GM18858 (cell line): ENCODE measurements around the gene NTSR1.

Experiments used
- ATAC-seq: cut with Tn5 transposase; IDR thresholded peaks from one replicate; pipeline ENCODE4 v1.9.1; 2021; ENCODE audit not compliant: unreplicated experiment

The NTSR1 gene

DNA sequence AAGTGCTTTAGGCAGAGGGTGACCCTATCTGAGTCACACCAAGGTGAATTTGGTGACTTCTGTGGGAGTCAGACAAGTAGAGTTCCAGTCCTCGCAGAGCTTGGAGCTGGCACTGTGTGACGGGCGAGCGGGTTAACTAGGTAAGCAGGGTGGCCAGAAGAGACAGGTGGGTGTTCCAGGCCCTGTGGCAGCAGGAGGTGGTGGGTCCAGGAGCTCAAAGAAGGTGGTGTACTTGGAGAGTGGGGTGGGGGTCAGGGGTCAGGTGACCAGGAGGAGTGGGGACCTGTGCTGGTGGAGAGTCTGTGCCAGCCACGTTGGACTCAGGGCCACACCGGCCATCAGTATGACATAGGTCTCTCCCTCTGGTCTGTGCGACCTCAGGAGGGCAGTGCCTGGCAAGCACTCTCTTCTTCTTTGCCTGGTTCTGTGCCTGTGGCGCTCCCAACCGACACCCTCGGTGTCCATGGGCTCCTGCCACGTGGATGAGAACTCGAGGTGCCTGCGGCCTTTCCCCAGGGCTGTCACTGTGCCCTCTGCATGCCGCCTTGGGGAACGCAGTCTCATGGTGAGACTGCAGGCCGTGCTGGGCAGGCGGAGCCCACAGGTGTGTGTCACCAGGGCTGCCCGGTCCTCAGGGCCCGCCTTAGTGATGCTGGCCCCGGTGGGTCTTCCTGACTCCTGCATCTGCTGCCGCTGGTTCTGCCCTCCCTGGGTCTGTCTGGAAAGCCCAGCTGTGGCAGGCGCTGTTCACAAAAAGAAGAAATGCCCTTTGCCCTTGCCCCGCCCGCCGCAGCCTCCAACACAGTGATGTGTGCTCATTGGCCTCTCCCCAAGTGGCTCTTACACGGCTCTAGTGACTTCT lies 89.3 kb downstream of the NTSR1 start:
- ATAC-seq, result no peak

DNA sequence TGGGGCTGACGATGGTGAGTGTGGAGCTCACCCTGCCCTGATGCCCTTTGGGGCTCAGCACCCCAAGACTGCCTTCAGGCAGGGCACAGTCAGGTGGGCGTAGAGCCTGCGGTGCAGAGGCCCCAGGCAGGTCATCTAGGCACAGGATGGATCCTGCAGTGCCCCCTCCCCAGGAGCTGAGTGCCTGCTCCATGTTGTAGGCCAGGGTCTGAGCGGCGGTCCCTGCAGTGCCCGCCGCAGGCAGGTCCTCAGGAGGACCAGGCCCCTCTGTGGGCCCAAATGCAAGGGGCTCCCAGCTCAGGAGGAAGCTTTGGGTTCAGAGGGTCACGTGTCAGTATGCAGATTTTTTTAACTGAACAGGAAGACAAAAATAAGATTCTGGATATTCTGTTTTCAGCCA lies 90.4 kb downstream of the NTSR1 start:
- no peak for ATAC-seq

DNA sequence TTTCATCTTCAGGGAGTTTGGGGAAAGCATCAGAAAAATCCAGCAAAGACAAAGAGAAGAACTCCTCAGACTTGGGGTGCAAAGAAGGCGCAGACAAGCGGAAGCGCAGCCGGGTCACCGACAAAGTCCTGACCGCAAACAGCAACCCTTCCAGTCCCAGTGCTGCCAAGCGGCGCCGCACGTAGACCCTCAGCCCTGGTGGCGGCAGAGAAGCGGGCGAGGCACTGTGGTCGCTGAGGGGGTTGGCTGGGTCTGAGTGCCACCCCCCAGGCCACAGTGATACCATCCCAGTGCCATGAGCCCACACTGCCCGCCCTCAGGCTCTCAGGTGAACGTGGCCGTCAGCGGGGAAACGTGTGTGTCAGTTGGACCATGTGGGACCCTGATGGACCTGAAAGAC lies 90.8 kb downstream of the NTSR1 start:
- ATAC-seq, result no peak

DNA sequence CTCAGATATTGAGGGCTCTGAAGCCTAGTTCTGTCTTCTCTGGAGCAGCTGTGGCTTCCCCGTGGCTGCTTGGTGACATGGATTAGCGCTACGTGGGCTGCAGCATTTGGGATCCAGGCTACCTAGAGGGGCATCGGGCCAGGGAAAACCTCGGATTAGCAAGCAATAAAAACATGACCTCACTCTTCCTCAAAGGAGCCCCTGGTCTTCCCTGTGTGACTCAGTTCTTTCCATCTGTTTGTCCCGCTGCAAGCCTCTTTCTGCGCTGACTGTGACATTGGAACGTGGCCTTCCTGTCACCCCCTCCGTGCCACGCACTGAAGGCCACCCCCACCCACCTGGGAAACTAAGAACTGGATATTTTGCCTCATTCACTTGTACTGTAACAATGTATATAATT lies 91.2 kb downstream of the NTSR1 start:
- ATAC-seq, result no peak

DNA sequence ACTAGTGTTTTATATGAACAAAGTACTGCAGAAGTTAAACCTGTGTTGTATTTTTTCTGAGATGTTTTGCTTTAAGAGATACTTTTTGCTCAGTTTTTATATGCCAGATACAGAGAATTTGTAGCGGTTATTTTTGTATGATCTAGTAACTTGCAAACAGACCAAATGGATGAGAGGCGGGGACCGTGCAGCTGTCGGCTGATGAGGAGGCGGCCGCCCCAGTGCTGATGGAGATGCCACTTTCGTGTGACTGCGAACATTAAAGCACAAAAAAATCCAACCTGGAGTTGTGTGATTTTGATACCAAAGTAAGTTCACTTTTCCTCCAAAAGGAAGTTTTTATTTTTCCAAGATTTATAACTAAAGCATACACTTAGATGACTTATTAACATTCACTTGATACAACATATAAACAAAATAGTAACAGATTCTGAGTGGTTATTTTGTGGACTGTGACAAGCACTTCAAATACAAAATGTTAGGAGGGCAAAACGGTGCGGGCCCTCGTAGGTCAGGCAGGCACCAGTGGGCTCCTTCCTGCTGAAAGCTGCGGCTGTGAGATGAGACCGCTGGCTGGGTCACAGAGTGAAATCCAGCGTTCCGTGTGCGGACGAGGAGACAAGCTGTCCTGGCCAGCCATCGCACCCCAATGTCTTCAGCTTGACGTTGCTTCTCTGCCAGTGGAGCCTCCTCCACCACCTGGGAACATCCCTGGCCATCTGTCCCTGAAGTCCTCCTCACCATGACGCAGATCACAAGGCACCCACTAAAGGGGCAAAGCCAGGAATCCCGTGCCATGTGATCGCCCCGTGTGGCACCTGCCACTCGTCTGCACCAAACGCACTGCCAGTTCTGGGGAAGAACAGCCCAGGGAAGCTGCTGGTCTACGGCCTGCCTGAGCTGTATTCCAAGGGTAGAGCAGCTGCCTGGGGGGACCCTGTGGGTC lies 92.0 kb downstream of the NTSR1 start:
- no peak for ATAC-seq

DNA sequence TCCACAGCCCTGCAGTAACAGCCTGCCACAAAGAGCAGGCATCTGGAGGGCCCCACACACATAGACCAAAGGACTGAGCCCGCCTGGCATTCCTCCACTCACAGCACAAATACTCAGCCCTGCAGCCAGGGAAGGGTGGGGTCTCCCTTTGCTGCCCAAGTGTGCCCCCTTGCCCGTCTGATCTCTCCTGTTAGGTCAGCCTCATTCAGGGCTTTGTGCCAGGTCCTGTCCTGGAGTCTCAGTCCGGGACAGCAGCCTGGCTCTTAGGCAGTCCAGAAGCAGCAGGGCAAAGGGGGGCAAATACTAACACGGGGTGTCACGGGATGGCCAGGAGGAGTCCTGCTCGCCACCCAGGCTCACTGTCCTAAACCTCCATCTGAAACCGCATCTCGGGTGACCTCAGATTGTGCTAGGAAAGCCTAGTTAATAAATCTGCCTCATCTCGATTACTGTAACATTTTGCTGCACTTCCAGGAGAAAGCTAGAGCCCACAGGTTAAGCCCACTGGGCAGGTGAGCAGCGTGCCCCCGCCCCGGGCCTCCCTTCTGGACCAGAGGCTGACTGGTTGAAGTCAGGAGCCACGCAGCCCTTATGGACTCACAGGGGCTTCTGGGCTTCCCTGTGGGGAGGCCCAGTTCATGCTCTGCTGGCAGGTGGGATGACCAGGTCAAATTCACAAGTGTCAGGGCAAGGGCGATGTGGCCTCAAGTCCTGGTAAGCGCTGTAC lies 92.8 kb downstream of the NTSR1 start:
- ATAC-seq, result no peak

DNA sequence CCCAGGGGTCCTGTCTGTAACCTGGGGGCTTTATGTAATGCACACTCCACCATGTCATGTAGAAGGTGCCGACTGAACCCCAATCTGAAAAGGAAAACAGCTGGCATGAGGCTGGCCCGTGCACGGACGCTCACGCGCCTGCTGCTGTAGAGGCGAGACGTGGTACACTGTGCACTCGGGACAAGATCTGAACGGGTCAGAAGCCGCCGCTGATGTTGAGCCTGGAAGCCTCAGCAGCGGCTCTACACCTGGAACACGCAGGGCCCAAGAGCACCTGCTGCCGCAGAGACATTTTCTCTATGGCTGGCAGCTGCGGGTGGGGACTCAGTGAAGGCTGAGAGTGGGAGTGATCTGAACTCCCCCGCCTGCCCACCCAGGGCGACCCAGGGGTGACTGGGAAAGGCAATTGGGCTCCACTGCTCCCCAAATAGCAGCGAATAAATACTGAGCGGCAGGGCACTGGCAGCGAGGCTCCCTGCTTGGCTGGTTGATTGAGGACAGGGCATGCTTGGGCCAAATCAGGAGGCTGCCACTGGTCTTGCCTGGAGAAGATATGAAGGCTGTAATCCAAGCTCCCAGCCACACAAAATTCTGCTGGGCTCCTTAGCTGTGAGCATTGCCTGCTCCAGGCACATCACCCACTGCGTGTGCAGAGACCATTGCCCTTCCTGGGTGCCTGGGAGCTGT lies 93.5 kb downstream of the NTSR1 start:
- no peak for ATAC-seq

DNA sequence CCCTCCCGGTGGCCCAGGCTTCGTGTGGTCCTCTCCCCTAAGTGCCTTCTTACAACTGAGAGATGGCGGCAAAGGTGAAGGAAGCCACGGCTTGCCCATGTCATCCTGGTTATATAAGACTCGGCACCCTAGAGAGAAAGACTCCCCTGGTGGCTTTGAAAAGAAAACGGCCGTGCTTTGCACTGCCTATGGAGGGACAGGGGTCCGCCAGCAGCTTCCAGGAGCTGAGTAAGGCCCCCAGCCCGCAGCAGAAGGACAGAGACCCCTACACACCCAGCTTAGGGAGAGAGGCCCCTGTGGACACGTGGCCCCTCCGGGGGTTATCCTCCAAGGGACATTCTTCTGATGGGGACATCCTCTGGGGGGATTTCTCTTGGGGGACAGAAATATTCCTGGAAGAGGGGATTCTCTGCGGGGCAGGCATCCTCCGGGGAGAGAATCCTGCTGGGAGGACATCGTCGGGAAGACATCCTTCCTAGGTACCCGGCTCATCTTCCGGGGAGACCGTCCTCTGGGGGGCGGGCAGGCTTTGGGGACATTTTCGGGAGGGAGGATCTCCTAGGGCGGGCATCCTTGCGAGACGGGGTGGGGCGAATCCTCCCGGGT lies 95.5 kb downstream of the NTSR1 start:
- ATAC-seq, result no peak

DNA sequence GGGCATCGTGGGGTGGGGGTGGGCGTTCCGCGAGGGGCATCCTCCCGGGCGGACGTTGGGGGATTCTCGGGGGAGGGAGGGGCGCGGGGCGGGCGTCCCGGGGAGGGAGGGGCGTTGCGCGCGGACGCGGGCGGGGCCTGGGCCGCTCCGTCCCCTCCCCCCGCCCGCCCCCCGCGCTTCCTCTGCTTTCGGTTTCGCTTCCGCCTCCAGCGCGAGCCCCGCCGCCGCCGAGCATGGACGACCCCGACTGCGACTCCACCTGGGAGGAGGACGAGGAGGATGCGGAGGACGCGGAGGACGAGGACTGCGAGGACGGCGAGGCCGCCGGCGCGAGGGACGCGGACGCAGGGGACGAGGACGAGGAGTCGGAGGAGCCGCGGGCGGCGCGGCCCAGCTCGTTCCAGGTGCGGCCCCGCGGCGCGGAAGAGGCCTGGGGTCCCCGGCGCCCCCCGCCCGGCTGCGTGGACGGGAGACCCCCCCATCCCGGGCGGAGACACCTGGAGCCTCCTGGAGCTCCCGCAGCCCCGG lies 96.1 kb downstream of the NTSR1 start, which contains the start of gene OGFR:
Gene OGFR, plus strand, starts transcription at position 209 of the 528 bp plus-strand sequence. Its CDS starts 25 bp downstream, at position 234.
- ATAC-seq, result no peak

DNA sequence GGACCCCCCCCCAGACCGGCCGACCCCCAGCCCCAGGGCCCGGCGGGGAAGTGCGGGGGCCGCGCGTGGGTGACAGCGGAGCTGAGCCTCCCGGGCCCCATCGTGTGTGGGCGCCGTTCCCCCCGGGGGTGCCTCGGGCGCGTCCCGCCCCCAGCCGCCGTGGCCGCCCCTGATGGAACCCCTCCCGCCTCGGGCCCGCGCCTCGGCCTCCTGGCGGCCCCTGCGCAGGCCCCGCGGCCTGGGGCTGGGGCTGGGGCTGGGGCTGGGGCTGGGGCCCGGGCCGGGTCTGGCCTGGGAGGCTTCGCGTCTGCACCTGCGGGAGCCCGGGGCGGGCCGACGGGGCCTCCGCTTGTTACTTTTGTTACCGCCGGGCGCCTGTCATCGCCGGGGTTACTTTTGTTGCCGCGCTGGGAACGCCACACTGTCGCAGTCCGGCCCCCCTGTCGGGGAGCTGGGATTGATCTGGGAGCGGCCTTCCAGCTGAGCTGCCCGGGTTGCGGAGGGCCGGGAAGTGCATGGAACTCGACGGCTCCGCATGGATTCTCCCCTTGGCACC lies 96.6 kb downstream of the NTSR1 start:
- no peak for ATAC-seq

DNA sequence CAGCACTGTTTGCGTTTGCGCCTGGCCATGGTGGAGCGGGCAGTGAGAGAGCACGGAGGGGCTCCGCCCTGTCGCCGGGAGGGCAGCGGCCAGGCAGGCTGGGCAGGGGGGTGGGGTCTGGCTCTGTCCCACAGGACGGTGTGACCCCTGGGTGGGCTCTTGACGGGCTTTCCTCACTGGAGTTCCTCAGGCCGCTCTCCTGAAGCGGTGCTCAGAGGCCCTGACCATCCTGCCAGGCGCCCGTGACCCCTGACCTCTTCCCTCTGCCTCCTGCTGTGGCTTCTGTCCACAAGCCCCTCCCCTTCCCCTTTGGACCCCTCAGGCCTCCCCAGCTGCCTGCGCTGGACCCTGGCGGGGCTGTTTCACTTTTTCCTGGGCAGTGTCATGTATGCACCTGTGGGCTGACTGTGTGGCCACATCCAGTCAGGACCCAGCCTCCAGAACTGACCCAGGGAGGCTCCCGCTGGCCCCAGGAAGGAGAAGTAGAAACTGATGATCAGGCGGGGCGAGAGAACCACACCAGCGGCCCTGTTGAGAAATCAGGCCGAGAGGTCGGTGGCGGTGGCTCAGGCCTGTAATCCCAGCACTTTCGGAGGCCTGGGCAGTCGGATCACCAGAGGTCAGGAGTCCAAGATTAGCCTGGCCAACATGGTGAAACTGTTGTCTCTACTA lies 97.2 kb downstream of the NTSR1 start:
- ATAC-seq, result no peak

DNA sequence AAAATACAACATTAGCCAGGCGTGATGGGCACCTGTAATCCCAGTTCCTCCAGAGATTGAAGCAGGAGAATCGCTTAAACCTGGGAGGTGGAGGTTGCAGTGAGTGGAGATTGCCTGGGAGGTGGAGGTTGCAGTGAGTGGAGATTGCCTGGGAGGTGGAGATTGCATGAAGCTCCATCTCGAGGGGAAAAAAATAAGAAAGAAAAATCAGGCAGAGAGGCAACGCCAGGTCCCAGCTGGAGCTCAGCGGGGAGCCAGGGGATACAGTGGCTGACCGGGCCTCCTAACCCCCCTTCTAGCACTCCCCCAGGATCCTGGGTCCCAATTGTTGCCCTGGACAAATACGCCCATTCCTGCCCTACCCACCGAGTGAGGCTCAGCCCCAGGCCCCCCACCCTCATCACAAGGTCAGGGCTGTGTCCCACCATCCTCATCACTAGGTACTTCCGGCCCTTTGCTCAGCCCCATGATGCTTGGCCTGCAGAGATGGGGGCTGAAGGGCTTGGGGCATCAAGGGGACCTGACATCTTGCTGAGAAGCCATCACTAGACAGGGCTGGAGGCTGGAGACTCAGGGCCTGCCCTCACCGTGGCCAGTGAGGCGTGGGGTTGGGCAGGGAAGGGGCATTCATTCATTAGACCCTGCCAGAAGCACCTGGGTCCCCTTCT lies 97.9 kb downstream of the NTSR1 start:
- no peak for ATAC-seq

DNA sequence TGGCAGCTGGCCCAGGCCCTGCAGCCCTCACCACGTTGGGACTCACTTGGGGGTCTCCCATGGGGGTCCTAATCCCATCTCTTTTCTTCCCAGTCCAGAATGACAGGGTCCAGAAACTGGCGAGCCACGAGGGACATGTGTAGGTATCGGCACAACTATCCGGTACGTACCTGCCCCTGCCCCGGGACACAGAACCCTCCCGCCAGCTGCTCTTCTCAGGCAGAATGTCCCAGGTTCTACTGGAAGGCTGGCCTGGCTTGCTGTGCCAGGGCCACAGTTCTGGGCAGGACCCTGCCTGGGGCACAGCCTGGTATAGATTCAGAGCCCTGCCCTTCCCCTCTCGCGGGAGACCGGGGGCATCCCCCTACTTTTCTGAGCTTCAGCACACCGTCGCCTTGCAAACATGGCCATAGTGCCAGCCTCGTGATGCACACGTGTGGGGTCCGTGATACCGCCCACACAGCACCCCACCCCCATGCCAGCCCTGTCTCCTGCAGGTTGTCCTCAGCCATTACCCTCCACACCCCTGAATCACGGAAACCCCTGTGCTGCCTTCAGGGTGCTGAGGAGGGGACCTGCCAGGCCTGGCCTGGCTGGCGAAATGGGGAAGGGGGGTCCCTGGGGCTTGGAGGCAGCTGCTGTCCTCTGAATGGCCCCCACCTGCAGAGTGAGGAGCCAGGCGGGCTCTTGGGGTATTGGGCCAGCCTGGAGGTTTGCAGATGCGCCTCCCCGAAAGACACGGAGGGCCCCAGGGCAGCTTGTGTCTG lies 99.0 kb downstream of the NTSR1 start:
- ATAC-seq, result no peak

DNA sequence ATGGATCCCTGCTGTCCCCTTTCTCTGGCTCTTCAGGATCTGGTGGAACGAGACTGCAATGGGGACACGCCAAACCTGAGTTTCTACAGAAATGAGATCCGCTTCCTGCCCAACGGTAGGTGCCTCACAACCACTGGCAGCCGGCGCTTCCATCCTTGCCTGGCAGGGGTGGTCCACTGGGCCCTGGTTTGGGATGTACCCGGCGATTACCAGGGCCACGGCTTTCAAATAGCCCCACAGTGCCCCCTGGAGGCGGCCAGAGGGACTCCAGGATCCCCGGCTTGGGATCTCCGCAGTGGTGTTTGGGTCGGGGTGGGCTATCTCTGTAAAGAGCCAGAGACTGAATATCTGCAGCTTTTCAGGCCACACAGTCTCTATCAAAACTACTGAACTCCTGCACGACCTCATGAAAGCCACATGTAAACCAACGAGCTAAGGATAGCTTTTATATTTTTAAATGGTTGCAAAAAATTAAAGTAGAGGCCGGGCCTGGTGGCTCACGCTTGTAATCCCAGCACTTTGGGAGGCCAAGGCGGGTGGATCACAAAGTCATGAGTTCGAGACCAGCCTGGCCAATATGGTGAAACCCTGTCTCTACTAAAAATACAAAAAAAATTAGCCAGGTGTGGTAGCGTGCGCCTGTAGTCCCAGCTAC lies 99.7 kb downstream of the NTSR1 start:
- ATAC-seq, result no peak

DNA sequence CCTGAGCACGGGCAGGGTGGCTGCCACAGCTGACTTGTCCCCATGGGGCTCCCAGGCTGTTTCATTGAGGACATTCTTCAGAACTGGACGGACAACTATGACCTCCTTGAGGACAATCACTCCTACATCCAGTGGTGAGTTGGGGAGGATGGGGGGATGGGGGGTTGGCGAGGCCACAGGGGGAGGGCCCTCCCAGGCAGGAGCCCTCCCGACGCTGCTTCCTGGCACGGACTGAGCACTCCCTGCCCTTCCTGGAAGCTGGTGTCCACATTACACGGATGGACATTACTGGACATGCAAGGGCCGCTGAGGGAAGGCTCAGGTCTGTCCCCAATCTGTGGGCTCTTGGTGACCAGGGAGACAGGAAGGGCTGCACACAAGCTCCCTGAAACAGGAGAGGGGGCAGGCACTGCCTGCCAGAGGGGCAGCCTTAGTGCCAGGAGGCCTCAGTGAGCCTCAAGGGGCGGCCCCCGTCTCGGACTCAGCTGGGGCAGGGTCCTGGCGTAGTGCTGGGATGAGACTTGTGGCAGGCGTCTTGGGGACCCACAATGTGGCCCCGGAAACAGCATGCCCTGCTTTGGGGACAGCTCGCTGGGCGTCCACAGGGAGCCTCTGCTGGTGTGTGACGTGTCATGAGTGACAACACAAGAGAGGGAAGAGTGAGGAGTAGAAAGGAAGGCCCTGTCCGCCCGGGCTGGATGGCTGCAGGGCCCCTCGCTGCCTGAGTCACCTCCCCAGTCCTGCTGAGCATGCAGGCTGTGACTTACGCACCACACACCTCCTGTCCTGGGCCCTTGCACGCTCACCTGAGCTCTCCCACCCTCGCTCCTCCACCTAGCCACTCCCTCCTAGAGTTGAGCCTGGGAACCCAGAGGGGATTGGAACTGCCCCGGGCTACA lies 101.1 kb downstream of the NTSR1 start:
- no peak for ATAC-seq

DNA sequence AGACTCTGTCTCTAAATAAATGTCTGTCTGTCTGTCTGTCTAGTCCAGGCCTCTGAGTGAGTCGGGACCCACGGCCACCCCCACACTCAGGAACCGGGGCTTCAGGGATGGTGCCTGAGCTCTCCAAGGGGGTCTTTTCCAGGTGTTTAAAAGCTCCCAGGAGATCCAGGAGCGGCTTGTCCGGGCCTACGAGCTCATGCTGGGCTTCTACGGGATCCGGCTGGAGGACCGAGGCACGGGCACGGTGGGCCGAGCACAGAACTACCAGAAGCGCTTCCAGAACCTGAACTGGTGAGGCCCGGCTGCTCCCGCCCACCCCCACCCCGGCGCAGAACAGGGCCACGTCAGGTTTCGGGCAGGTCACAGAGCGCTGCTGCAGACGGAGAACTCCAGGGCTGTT lies 102.7 kb downstream of the NTSR1 start:
- no peak for ATAC-seq
